ENCODE measurements around the gene ATP13A2.

ATP13A2 gene

DNA sequence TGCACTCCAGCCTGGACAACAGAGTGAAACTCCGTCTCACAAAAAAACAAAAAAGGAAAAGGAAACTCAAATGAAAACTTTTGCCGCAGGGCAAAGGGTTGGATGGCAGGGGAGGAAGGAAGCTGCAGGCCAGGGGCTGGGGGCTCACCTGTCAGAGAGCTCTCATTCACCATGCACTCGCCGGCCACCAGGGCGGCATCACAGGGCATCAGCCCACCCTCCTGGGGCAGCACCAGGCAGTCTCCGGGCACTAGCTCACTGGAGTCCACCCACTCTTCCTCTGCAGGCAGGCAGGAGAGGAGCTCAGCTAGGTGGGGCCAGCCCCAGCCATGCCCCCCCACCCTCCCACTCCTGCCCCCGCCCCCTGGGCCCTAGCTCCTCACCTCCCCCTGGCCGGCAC lies 11.9 kb downstream of the ATP13A2 start:
- DNase-seq = no peak

DNA sequence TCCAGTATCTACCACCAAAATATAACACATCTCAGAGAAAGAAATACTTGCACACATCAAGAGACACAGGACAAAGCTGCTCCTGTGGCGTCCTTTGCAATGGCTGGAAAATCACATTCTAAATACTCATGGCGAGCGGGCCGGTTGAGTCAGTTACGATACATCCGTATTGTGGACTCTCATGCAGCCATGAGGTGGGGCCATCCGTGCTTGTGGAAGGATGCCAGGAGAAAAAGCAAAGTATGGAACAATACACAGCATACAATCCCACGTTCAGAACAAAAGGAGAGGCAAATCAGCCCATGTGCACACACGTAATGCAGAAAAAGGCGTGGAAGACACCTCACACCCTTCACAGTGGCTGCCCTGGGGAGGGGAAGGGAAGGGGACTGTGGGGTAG lies 13.1 kb downstream of the ATP13A2 start:
- DNase-seq = no peak

DNA sequence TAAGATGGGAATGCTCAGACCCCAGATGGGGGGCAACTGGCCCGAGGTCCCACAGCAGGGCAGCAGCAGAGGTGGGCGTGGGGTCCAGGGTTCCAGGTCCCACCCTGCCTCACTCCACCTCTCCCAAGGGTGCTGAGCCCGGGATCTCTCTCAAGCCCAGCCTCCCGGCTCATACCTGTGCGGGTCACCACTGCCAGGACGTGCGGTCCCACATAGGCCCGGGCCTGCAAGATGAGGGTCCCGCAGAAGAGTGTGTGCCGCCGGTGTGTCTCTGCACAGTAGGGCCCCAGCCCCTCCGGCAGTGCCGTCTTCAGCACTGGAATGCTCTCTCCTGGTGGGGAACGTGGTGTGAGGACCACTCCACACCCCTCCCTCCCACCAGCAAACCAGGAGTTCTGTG lies 14.9 kb downstream of the ATP13A2 start:
- no peak for DNase-seq

DNA sequence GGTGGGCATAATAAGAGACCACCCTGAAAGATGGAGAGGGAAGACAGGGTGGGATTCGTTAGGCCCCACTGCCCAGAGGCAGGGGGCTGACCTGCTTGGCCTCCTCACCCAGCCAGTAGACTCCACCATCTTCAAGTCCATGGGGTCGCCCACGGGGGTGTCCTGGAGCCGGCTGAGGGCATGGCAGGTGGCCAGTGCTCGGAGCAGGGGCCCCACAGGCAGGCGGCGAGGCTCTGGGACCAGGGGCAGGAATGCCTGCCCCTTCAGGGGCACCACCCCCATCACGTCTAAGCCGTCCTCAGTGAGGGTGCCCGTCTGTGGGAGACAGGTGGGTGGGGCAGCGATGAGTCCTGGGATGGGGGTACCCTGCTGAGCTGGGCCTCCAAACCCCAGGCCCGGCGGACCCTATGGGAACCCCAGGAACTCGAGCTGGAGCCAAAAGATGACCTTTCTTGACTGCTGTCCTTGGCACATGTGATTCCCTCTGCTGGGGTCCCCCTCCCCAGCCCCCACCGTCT lies 18.1 kb downstream of the ATP13A2 start:
- DNase-seq = no peak

DNA sequence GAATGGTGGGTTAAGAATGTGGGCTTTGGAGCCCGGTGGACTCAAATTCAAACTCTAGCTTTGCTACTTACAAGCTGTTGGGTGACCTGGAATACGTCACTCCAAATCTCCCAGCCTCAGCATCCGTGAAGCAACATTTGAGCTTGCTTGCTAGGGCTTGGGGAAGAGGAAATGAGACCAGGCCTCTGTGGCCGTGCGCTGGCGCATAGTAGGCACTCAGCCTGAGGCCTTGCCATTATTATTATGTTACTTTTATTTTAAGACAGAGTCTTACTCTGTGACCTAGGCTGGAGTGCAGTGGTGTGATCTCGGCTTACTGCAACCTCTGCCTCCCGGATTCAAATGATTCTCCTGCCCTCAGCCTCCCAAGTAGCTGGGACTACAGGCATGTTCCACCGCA lies 19.1 kb downstream of the ATP13A2 start:
- DNase-seq = no peak

DNA sequence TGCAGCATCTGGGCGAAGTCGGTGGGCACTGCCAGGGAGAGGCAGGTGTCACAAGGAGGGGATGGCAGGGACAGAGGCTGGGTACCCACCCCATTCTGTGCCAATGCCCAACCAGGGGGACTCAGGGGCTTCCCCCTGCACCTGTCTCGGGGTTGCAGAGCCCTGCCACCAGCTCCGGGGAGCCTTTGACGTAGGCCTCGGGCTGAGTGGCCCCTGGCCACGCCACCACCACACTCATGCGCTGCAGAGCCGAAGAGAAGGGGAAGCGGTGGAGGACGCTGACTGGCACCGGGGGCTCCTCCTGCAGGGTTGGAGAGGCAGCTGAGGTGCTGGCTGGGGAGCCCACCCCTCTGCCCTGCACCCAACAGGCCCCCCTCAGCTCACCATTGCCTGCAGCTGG lies 19.6 kb downstream of the ATP13A2 start:
- DNase-seq = no peak

DNA sequence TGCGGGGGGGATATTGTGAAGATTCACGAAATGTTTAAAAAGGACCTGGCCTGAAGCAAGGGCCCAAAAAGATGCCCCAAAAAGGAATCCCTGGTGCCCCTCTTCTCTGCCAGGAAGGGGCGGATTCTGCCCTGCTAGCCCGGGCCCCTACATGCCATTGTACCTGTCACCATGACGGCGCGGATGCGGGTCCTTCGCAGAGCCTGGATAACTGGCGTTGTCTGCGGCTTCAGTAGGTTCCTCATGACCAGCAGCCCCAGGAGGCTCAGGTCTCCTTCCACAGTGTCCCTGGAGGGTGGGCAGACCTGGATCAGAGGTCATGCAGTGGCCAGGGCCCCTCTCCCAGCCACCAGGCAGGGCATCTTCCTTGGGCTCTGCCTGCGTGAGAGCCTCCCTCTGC lies 20.2 kb downstream of the ATP13A2 start:
- no peak for DNase-seq

DNA sequence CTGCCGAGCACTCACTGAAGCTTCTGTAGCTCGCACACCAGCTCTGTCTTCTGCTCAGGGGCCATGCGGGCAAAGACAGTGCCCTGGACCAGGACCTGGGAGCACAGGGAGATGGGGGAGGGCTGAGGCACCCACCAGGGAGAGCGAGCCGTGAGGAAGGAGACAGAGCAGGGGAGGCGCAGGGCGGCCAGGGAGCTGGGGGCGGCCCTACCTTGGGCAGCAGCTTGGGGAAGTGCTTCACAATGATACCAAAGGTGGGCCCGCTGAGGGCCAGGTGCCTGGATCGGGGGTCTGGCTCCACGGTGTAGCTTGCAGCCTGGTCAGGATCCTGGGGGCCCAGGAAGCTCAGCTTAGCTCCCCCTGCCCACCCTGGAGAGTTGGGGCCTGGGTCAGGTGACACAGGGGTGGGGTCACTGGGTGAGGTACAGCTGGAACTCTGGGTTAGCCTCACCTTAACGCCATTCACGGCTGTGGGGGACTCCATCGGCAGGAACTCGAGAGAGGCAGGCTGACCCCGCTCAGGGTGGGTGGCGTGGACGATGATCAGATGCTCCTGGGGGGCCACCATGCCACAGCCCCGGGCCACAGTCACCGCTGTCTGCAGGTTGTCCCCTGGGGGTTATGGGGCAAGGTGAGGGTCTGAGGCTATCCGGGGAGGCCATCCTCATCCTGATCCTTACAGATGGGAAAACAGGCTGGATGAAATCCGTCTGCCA lies 21.9 kb downstream of the ATP13A2 start:
- no peak for DNase-seq

DNA sequence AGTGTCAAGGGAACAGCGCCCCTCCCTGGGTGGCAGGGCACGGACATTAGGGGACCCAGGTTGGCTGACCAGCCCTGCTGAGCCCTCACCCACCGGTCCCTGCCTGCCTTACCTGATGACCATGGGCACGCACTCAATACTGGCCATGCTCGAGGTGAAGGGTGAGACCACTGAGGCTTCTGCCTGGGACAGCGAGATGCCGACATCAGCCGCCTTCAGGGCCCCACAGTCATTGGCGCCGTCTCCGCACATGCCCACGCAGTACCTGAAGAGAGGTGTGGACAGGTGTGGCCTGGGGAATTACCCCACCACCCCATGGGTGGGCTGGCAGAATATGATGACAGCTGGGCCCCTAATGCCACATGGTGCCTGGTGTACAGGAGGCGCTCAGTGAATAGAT lies 23.5 kb downstream of the ATP13A2 start:
- no peak for DNase-seq

DNA sequence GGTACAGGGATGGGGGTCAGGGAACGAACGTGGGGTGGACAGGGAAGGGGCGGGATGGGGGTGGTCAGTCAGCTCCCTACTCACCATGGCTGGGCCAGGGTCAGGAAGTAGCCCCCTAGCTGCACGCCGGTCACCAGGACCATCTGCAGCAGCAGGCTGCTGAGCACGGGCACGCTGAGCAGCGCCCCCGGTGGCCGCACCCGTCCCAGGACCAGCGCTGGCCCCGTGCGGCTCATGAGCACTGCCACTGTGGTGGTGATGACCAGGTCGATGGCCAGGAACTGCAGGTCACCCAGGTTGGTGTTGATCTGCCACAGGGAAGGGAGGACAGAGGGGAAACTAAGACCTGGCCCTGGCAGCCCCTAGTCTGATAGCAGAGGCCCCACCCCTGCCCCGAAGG lies 24.8 kb downstream of the ATP13A2 start:
- no peak for DNase-seq

DNA sequence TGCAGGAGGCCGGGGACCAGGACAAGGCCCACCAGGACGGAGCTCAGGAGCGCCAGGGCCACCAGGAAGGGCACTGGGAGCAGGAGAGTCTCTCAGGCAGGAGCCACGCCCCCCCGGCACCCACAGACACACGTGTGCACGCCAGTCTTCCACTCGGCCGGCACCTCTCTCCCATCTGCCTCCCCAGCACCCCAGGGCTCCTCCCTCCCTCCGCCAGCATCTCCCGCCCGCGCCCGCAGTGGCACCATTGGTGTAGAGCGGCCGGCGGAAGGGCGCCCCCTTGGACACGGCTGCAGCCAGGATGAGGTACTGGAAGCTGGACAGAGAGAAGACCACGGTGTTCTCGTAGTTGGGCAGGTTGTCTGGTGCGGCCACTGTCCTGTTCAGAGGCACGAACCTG lies 25.2 kb downstream of the ATP13A2 start:
- no peak for DNase-seq

DNA sequence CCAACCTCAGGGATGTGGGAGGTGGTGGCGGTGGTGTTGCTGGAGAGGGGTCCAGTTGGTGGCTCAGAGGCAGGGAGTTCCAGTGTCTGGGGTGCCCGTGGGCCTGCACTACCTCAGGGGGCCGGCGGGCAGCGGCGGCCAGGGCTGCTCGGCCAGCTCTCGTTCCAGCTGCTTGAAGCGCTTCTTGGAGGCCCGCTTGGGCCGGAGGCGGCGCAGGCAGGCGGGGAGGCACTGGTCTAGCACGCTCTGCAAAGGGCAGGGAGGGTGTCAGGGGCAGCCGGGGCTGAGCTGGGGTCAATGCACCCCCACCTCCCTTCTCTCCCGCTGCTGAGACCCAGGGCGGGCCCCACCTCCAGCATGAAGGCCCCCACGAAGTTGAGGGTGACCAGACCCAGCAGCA lies 25.6 kb downstream of the ATP13A2 start:
- DNase-seq = no peak

DNA sequence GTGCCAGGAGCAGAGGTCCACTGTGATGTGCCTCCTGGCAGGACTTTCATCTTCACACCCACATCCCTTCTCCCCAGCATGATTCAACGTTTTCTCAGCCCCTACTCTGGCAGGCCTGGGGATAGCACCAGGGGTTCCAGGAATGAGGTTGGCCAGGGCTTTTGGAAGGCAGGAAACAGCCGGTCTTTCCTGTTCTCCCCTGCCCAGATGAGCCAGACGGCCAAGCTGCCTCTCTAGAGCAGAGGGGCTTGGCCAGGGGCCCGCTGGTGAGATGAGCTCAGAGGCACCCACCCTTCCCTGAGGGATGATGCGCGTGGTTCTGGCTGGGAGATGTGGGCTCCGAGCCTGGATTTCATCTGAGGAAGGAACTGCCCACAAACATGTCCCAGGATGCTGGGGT lies 27.0 kb downstream of the ATP13A2 start:
- no peak for DNase-seq

DNA sequence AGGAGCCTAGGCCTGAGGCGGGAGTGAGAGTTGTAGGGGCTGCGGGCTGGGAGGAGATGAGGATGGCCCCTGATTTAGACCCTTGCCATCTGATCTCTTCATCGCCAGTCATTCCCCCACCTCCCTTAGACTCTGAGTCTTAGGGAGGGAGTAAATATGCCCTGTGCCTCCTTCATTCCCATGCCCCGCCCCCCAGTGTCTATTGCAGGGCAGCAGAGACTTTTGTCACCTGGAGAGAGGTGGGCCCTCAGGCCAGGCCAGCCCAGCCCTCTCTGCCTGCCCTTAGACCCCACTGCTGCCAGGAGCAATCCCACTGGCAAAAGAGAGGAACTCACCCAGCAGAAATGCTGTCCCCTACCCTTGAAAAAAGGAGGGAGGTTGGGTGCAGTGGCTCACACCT lies 28.1 kb downstream of the ATP13A2 start:
- no peak for DNase-seq

DNA sequence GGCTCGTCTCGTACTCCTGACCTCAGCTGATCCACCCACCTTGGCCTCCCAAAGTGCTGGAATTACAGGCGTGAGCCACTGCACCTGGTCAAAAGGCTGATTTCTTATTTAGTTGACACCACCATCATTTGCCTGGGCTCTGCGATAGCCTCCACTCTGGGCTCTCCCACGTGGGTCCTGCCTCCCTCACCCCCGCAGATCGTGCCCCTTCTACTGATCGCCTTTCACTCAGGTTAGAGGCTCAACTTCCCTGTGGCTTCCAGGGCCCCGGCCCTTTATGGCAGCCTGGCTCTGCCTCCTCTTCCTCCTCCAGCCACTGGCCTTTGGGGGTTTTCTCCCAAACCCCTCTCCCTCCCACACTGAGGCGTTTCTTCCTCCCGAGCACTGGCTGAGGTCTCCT lies 28.8 kb downstream of the ATP13A2 start:
- no peak for DNase-seq

DNA sequence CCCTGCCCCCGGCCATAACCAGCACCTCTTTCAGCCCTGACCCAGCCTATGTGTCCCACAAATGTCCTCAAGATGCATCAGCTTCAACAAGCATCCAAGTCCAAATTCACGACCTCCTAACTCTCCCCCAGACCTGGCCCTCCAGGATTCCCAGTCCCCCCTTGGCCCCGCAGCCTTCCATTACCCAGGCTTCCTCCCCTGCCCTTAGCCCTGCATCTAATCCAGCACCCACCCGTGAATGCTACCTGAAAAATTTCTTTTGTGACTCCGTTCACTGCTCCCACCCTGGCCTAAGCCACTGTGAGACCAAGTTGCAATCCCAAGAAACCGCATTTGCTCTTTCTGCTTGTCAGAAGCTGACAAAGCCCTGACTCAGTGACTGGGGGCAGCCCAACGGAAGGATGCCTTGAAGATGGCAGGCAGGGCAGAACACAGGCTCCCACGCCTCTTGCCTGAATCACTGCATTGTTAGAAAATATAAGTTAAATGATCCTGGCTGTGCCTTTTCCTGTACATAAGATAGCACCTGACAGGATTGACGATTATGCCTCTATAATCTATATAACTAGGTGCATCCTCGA lies 30.4 kb downstream of the ATP13A2 start:
- DNase-seq = no peak

DNA sequence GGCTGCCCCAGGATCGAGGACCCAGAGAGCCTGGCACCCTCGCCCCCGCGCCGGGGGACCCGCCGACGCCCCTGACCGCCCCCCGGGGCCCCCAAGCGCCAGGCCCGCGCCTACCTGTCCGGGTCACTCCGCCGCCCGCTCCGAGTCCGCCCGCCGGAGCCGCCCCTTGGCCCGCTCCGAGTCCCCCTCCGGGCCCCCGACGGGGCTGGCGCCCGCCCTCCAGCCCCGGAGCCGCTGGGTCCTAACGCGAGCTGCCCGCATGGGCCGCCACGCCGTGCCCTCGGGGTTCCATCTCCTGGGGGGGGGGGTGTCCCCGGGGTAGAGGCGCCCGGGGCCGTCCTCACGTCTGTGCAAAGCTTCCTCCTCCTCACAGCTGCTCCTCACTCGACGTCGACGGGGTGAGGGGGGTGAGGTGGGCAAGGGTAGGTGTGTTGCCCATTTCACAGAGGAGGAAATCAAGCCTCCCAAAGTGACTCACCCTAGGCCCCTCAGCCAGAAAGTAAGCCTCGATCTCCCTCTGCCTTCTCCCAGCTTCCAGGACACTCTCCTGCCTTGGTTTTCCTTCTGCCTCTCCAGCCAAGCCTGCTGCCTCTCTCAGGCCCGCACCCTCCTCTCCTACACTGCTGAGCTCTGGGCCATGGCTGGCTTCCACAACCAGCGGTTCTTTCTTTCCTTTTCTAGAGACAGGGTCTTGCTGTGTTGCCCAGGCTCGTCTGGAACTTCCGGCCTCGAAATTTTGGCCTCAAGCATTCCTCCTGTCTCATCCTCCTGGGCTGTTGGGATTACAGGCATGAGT lies 31.1 kb downstream of the ATP13A2 start, which contains the start of gene MFAP2:
Gene MFAP2 (minus strand): TSS at position 148 of the 796 bp plus-strand sequence. CDS start 2,347 bp downstream, outside the sequence.
- no peak for DNase-seq

DNA sequence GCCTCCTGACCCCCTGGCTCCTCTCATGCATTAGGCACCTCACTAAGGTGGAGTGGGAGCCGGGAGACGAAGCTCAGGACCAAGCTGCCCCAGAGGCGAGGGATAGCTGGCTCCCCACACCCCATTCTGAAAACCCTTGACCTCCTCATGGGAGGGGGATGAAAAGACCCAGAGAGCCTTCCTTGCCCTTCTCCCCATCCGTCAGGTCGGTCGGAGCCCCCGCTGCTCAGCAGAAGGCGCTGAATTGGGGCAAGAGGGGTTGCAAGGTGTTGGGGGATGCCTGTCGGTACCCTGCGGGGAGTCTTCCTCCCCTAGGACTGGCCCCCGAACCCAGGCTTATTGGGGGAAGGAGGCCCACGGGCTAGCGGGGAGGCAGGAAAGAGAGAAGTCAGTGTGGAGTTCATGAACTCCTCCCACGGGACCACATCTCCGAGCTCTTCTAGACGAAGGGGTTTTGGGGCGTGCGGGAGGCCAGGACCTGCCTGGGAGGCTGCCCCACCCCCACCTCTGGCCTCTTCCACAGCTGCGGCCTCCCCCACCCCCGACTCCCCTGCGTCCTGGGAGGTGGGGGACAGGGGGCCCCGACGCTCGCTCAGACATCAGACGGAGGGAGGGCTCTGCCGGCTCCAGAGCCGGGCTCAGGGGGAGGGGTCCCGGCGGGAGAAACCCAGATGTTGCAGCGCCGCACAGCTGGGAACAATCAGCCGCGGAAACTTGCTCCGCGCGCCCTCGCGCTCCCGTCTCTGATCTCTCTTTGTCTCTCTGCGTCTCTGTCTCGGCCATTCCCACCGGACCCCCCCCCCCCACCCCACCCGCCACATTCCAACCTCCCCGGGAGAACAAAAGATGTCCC lies 32.0 kb downstream of the ATP13A2 start:
- DNase-seq = no peak

DNA sequence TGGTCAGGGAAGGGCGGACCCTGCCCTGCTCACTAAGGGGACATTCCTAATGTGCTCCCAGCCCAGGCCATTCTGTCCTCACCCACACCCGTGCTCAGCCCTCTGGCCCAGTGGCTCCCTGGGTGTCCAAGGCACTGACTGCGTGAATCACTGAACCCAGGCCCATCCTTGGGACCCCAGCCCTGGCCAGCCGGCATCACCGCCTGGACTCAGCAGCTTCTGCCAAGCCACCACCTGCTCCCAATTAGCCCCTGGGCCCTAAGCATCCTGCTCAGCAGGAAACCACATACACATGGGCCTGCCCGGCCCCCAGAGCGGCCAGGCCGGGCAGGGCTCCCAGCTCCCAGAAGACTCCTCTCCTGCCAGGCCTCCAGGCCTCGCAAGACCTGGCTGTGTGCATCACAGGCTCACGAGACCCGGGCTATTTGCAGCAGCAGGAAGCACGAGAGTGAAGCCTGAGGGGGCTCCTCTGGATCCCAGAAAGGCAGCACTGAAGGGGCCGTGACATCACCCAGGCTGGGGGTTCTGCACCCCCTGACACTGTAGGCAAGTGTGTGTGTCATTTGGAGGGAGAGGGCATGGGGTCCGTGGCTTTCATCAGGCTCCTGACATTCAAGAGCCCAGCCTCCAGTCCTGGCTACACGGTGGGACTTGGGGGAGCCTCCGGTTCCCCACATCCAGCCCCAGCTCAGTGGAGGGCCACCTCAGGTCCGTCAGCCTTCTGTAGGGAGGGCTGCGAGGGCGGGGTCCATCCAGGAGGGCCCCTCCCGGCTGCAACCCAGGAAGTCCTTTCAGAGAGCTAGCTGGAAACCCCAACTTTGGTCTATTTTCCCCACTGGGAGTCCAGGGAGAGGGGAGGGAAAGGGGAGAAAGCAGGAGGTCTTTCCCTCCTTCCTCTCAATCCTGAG lies 32.9 kb downstream of the ATP13A2 start:
- DNase-seq = no peak

DNA sequence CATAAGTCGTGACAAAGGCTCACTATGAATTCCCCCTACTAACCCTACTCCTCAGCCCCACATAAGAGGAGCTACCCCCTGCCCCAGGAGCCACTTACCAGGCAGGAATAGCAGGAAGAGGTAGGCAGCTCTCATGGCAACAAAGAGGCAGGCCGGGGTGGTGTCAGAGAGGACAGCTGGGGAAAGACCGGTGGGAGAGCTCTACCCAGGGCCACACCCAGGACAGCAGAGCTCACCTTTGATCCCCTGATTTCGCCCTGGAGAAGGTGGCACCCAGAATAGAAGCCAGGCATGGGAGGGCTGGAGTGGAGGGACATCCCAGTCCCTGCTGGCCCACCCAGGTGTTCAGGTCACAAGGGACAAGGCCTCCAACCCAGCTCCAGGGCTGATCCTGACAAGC lies 33.6 kb downstream of the ATP13A2 start:
- no peak for DNase-seq

DNA sequence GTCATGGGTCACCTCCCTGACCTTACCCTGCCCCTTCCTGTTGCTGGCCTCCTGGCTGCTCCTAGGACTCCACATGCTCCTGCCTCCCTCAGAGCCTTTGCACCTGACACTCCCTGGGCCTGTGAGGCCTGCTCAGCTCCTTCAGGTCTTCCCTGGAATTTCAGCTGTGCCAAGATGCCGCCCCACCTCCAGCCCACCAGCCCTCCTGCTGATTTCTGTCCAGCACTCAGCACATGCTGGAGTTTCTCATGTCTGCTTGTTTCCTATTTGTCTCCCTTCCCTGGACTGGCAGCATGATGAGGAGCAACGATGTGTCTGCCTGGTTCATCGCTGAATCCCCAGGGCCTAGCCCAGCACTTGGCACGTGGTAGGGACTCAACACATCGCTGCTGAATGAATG lies 34.4 kb downstream of the ATP13A2 start:
- no peak for DNase-seq

DNA sequence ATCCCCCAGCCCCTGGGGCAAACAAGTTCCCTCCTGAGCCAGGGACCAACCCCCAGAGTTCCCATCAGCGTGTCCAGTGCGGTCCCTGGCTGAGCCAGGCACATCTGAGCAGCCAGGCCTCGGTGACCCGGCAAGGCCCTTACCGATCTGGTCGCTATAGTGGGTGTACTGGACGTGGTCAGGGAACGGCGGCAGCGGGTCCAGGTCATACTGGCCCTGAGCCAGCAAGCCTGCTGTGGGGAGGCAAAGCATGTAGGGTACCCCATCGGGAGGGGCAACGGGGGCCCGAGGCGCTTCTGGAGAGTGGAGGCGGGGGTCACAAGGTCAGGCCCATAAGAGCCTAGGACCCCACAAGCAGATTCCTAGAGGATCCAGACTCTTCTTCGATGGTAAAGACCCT lies 34.8 kb downstream of the ATP13A2 start:
- DNase-seq = no peak

All from effector CD4-positive, alpha-beta T cell (primary cell).